Dermis microvascular lymphatic vessel endothelial cell (primary cell): ENCODE measurements around the gene ACSL3. TPM values are rescaled to one million over a fixed set of nuclear protein-coding genes. Genes with fewer than 3 reads are reported as not detected.
"Not testable (repeated sequence)": the region's sequence is repeated elsewhere in the genome, so short reads cannot be mapped to it uniquely, and the experiment has no call there.

ENCODE experiments used
- DNase-seq, 2 donors: peaks; one replicate each; pipeline versions ENCODE4 v3.0.0 to v3.0.0-alpha.2; 2010; ENCODE audit warnings: low read depth in 2 of 2
- total RNA-seq: library from RNA; depleted of rRNA; stranded (reverse); fragments of >200 nt; gene quantifications from 2 replicates; pipeline ENCODE4 v1.2.1, GENCODE V29; 2014

ACSL3 gene
- total RNA-seq = 105 and 136 TPM in 2 replicates

GRCh38 chr2:222860740-222861410, at the start of gene ACSL3:
TSS of gene ACSL3 (plus strand) at chr2:222861036. CDS start at chr2:222908773, 47,737 bp downstream.
- peak; percentile 83 to 96 for DNase-seq

- no peak for DNase-seq
These were observed 49.0 kb upstream of the ACSL3 start for GRCh38 chr2:222811828-222812227.

- DNase-seq = no peak
These were observed 47.5 kb upstream of the ACSL3 start for GRCh38 chr2:222813177-222813843.

- DNase-seq = no peak
These were observed 41.0 kb upstream of the ACSL3 start for GRCh38 chr2:222819722-222820333.

- DNase-seq = no peak
These were observed 37.5 kb upstream of the ACSL3 start for GRCh38 chr2:222823183-222823930.

- no peak for DNase-seq
These were observed 35.8 kb upstream of the ACSL3 start for GRCh38 chr2:222825031-222825430.

GRCh38 chr2:222827417-222827816, 33.4 kb upstream of the ACSL3 start:
- no peak for DNase-seq

GRCh38 chr2:222828572-222828971, 32.3 kb upstream of the ACSL3 start:
- no peak for DNase-seq

GRCh38 chr2:222830164-222830563, 30.7 kb upstream of the ACSL3 start:
- no peak for DNase-seq

GRCh38 chr2:222833410-222833809, 27.4 kb upstream of the ACSL3 start:
- no peak for DNase-seq

GRCh38 chr2:222835143-222835822, 25.6 kb upstream of the ACSL3 start:
- DNase-seq = peak in 1 of 2 donors; percentile 9

GRCh38 chr2:222835823-222836151, 25.0 kb upstream of the ACSL3 start:
- DNase-seq = no peak

- DNase-seq = no peak
These were observed 23.2 kb upstream of the ACSL3 start for GRCh38 chr2:222837643-222838056.

GRCh38 chr2:222840060-222840802, 20.6 kb upstream of the ACSL3 start:
- no peak for DNase-seq

GRCh38 chr2:222842491-222843174, 18.2 kb upstream of the ACSL3 start:
- peak; percentile 48 to 73 for DNase-seq

- peak in 1 of 2 donors; percentile 53 for DNase-seq
These were observed 16.5 kb upstream of the ACSL3 start for GRCh38 chr2:222844323-222844722.

- DNase-seq = not testable (repeated sequence)
These were observed 15.5 kb upstream of the ACSL3 start for GRCh38 chr2:222845314-222845713.

- no peak for DNase-seq
These were observed 14.8 kb upstream of the ACSL3 start for GRCh38 chr2:222846003-222846402.

GRCh38 chr2:222848031-222848430, 12.8 kb upstream of the ACSL3 start:
- DNase-seq = not testable (repeated sequence)

- DNase-seq = no peak
These were observed 12.0 kb upstream of the ACSL3 start for GRCh38 chr2:222848862-222849261.
